T-helper 1 cell (primary cell): Measurements from ENCODE around the gene LDAH.

Source experiments
- DNase-seq, 5 donors: peaks; one replicate each; pipeline ENCODE4 v3.0.0-alpha.2; 2012 to 2020

The LDAH gene

GRCh38 chr2:20635113-20635510, 187.8 kb downstream of the LDAH start:
- DNase-seq, result no peak

GRCh38 chr2:20634507-20635112, 188.3 kb downstream of the LDAH start:
- DNase-seq, result no peak
